ENCODE data around the gene CENPK.

Gene CENPK

GRCh38 chr5:65563777-65564176, 809 bp upstream of the CENPK start:
- Histone ChIP-seq H3K9me3 (replicated peaks in 1 of 11) (no peaks in the 10 kb centered on the region), H3K36me3 (peaks cover 6 to 63% (median 12%) of the 10 kb centered on the region in 11 experiments; a peak in 16 of 22 replicates), H3K4me1 (peaks cover 32 to 47% (median 38%) of the 10 kb centered on the region in 10 experiments), H3K4me3 (peak overlapping the region; percentile 81 to 88 (median 83)), H3K27me3 (no peaks in the 10 kb centered on the region), H3K9ac (peak overlapping the region; percentile 86 to 92 (median 90)), H3K27ac (peak overlapping the region; percentile 73 to 92 (median 88)), H4K20me1 (peaks cover 0 to 6% (median 0%) of the 10 kb centered on the region in 11 experiments; a peak in 1 of 22 replicates), H3K4me2 (peak overlapping the region; percentile 70 to 93 (median 86))
- no peak for TF ChIP-seq Cebpa-rat (IDR thresholded peaks at IDR 0.05)

- H3K4me2 ChIP-seq = no peak overlapping the region
- H3K27ac ChIP-seq = no peak overlapping the region
- peaks cover 10 to 96% (median 63%) of the 10 kb centered on the region in 11 experiments; a peak in 20 of 22 replicates for H3K36me3 ChIP-seq
- no peaks in the 10 kb centered on the region for H3K27me3 ChIP-seq
- H3K4me1 ChIP-seq = peaks cover 6 to 15% (median 7%) of the 10 kb centered on the region in 10 experiments
- H4K20me1 ChIP-seq = peaks cover 0 to 15% (median 0%) of the 10 kb centered on the region in 11 experiments; a peak in 4 of 22 replicates
- no peak overlapping the region for H3K9ac ChIP-seq
- no peaks in the 10 kb centered on the region for H3K9me3 ChIP-seq (replicated peaks in 1 of 11)
- no peak for TF ChIP-seq Cebpa-rat (IDR thresholded peaks at IDR 0.05)
- H3K4me3 ChIP-seq = no peak overlapping the region
Measured at GRCh38 chr5:65556718-65557117, 6.2 kb downstream of the CENPK start.

GRCh38 chr5:65556181-65556580, 6.8 kb downstream of the CENPK start:
- TF ChIP-seq Cebpa-rat (IDR thresholded peaks at IDR 0.05) = no peak
- Histone ChIP-seq H3K36me3 (peaks cover 10 to 97% (median 68%) of the 10 kb centered on the region in 11 experiments; a peak in 20 of 22 replicates), H3K4me1 (peaks cover 1 to 10% (median 2%) of the 10 kb centered on the region in 10 experiments; a peak in 16 of 20 replicates)

GRCh38 chr5:65555287-65555686, 7.7 kb downstream of the CENPK start:
- no peak for TF ChIP-seq Cebpa-rat (IDR thresholded peaks at IDR 0.05)
- peaks cover 12 to 97% (median 77%) of the 10 kb centered on the region in 11 experiments; a peak in 21 of 22 replicates for H3K36me3 ChIP-seq

More at GRCh38 chr5:65556181-65556580, 6.8 kb downstream of the CENPK start:
- Histone ChIP-seq H3K9ac (no peak overlapping the region), H3K4me3 (no peak overlapping the region), H3K27me3 (no peaks in the 10 kb centered on the region), H3K27ac (no peak overlapping the region), H3K4me2 (no peak overlapping the region), H3K9me3 (replicated peaks in 1 of 11) (no peaks in the 10 kb centered on the region), H4K20me1 (peaks cover 0 to 15% (median 0%) of the 10 kb centered on the region in 11 experiments; a peak in 4 of 22 replicates)

GRCh38 chr5:65553941-65554340, 9.0 kb downstream of the CENPK start:
- H3K36me3 ChIP-seq = peaks cover 25 to 98% (median 85%) of the 10 kb centered on the region in 11 experiments

More at GRCh38 chr5:65555287-65555686, 7.7 kb downstream of the CENPK start:
- H3K4me3 ChIP-seq = no peak overlapping the region
- no peak overlapping the region for H3K4me2 ChIP-seq
- H3K9ac ChIP-seq = no peak overlapping the region
- no peaks in the 10 kb centered on the region for H3K27me3 ChIP-seq
- H3K9me3 ChIP-seq (replicated peaks in 1 of 11) = no peaks in the 10 kb centered on the region
- no peak overlapping the region for H3K27ac ChIP-seq
- H4K20me1 ChIP-seq = peaks cover 0 to 15% (median 0%) of the 10 kb centered on the region in 11 experiments; a peak in 4 of 22 replicates
- peaks cover 0 to 7% (median 0%) of the 10 kb centered on the region in 10 experiments; a peak in 2 of 20 replicates for H3K4me1 ChIP-seq

GRCh38 chr5:65548281-65548680, 14.7 kb downstream of the CENPK start:
- no peak for TF ChIP-seq Cebpa-rat (IDR thresholded peaks at IDR 0.05)
- no peak overlapping the region for H3K27ac ChIP-seq
- H3K4me1 ChIP-seq = peaks cover 0 to 2% (median 0%) of the 10 kb centered on the region in 10 experiments; a peak in 1 of 20 replicates
- H3K4me2 ChIP-seq = no peak overlapping the region
- no peak overlapping the region for H3K9ac ChIP-seq
- H3K4me3 ChIP-seq = no peak overlapping the region
- peaks cover 0 to 5% (median 0%) of the 10 kb centered on the region in 11 experiments; a peak in 2 of 22 replicates for H4K20me1 ChIP-seq
- peaks cover 25 to 97% (median 88%) of the 10 kb centered on the region in 11 experiments for H3K36me3 ChIP-seq
- no peaks in the 10 kb centered on the region for H3K9me3 ChIP-seq (replicated peaks in 1 of 11)
- H3K27me3 ChIP-seq = no peaks in the 10 kb centered on the region

More at GRCh38 chr5:65553941-65554340, 9.0 kb downstream of the CENPK start:
- Histone ChIP-seq H3K4me3 (no peak overlapping the region), H3K4me2 (no peak overlapping the region), H3K4me1 (peaks cover 0 to 7% (median 0%) of the 10 kb centered on the region in 10 experiments; a peak in 1 of 20 replicates), H4K20me1 (peaks cover 0 to 15% (median 0%) of the 10 kb centered on the region in 11 experiments; a peak in 4 of 22 replicates), H3K27ac (no peak overlapping the region), H3K9me3 (replicated peaks in 1 of 11) (no peaks in the 10 kb centered on the region), H3K9ac (no peak overlapping the region), H3K27me3 (no peaks in the 10 kb centered on the region)
- no peak for TF ChIP-seq Cebpa-rat (IDR thresholded peaks at IDR 0.05)

- no peak overlapping the region for H3K4me3 ChIP-seq
- no peak for TF ChIP-seq Cebpa-rat (IDR thresholded peaks at IDR 0.05)
- no peak overlapping the region for H3K27ac ChIP-seq
- H3K9me3 ChIP-seq (replicated peaks in 1 of 11) = no peaks in the 10 kb centered on the region
- no peak overlapping the region for H3K4me2 ChIP-seq
- no peaks in the 10 kb centered on the region for H3K4me1 ChIP-seq
- H3K36me3 ChIP-seq = peaks cover 30 to 100% (median 97%) of the 10 kb centered on the region in 11 experiments
- no peaks in the 10 kb centered on the region for H4K20me1 ChIP-seq
- H3K27me3 ChIP-seq = no peaks in the 10 kb centered on the region
- H3K9ac ChIP-seq = no peak overlapping the region
Measured at GRCh38 chr5:65546141-65546540, 16.8 kb downstream of the CENPK start.

- H3K4me3 ChIP-seq = no peak overlapping the region
- no peaks in the 10 kb centered on the region for H3K9me3 ChIP-seq (replicated peaks in 1 of 11)
- no peaks in the 10 kb centered on the region for H3K27me3 ChIP-seq
- peaks cover 24 to 100% (median 97%) of the 10 kb centered on the region in 11 experiments for H3K36me3 ChIP-seq
- H3K27ac ChIP-seq = no peak overlapping the region
- TF ChIP-seq Cebpa-rat (IDR thresholded peaks at IDR 0.05) = no peak
- no peaks in the 10 kb centered on the region for H3K4me1 ChIP-seq
- H4K20me1 ChIP-seq = no peaks in the 10 kb centered on the region; a peak in 1 of 22 replicates
- no peak overlapping the region for H3K9ac ChIP-seq
- no peak overlapping the region for H3K4me2 ChIP-seq
Measured at GRCh38 chr5:65544473-65544872, 18.5 kb downstream of the CENPK start.

GRCh38 chr5:65539827-65540226, 23.1 kb downstream of the CENPK start:
- H3K9ac ChIP-seq = no peak overlapping the region
- H3K9me3 ChIP-seq (replicated peaks in 1 of 11) = no peaks in the 10 kb centered on the region
- H3K4me3 ChIP-seq = no peak overlapping the region
- H3K27ac ChIP-seq = no peak overlapping the region
- H4K20me1 ChIP-seq = no peaks in the 10 kb centered on the region; a peak in 1 of 22 replicates
- TF ChIP-seq Cebpa-rat (IDR thresholded peaks at IDR 0.05) = no peak
- no peaks in the 10 kb centered on the region for H3K27me3 ChIP-seq
- H3K36me3 ChIP-seq = peaks cover 14 to 97% (median 87%) of the 10 kb centered on the region in 11 experiments
- H3K4me2 ChIP-seq = no peak overlapping the region
- H3K4me1 ChIP-seq = no peaks in the 10 kb centered on the region
